Mesendoderm (in vitro differentiated cells): ENCODE measurements around the gene LDHAL6B.
A peak's percentile ranks its signal among the peaks of the same experiment; 100 is the strongest.

Source experiments
- DNase-seq: peaks from one replicate; pipeline ENCODE4 v3.0.0; 2013
- H2AK5ac ChIP-seq: 2 replicates; pipeline ENCODE4 v1.6.1; 2013; ENCODE audit warnings: low read length, inconsistent platforms
- H2BK120ac ChIP-seq: 2 replicates; pipeline ENCODE4 v1.6.1; 2013; ENCODE audit warnings: low read depth, mild to moderate bottlenecking, low read length, moderate library complexity, mixed read lengths
- H2BK15ac ChIP-seq: replicated peaks from 2 replicates; pipeline ENCODE4 v1.6.1; 2013; ENCODE audit warnings: low read depth, mild to moderate bottlenecking, moderate library complexity
- H2BK5ac ChIP-seq: 2 replicates; pipeline ENCODE4 v1.6.1; 2013; ENCODE audit warnings: low read length, inconsistent platforms
- H3K18ac ChIP-seq: 2 replicates; pipeline ENCODE4 v1.6.1; 2013; ENCODE audit warnings: mild to moderate bottlenecking, low read length, mixed read lengths
- H3K23ac ChIP-seq: one replicate; pipeline ENCODE4 v1.6.1; 2013; ENCODE audit warnings: low read length
- H3K27ac ChIP-seq: 2 replicates; pipeline ENCODE4 v1.5.1; 2013; ENCODE audit warnings: low read depth, mild to moderate bottlenecking, inconsistent platforms, low read length, moderate library complexity
- H3K27me3 ChIP-seq: 2 replicates; pipeline ENCODE4 v1.6.1; 2013; ENCODE audit warnings: low read length, control low read depth, mild to moderate bottlenecking, inconsistent platforms; ENCODE audit not compliant: insufficient read depth, poor library complexity
- H3K36me3 ChIP-seq: 2 replicates; pipeline ENCODE4 v1.6.1; 2013; ENCODE audit warnings: low read length, inconsistent platforms; ENCODE audit not compliant: control insufficient read depth, insufficient read depth
- H3K4ac ChIP-seq: one replicate; pipeline ENCODE4 v1.6.1; 2013; ENCODE audit warnings: low read depth, mild to moderate bottlenecking, low read length, moderate library complexity
- H3K4me1 ChIP-seq: 2 replicates; pipeline ENCODE4 v1.6.1; 2013; ENCODE audit warnings: low read depth, low read length, inconsistent platforms; ENCODE audit not compliant: control insufficient read depth
- H3K4me2 ChIP-seq: 2 replicates; pipeline ENCODE4 v1.6.1; 2013; ENCODE audit warnings: low read length
- H3K4me3 ChIP-seq: 2 replicates; pipeline ENCODE4 v1.5.1; 2013; ENCODE audit warnings: mild to moderate bottlenecking, low read length
- H3K56ac ChIP-seq: one replicate; pipeline ENCODE4 v1.6.1; 2013; ENCODE audit warnings: low read length
- H3K79me1 ChIP-seq: 2 replicates; pipeline ENCODE4 v1.6.1; 2013; ENCODE audit warnings: low read length, inconsistent platforms
- H3K79me2 ChIP-seq: 2 replicates; pipeline ENCODE4 v1.6.1; 2013; ENCODE audit warnings: mild to moderate bottlenecking, low read length; ENCODE audit not compliant: control insufficient read depth, insufficient read depth
- H3K9ac ChIP-seq: 2 replicates; pipeline ENCODE4 v1.6.1; 2013; ENCODE audit warnings: low read length, inconsistent platforms
- H4K5ac ChIP-seq: one replicate; pipeline ENCODE4 v1.6.1; 2013; ENCODE audit warnings: low read length
- H4K8ac ChIP-seq: one replicate; pipeline ENCODE4 v1.6.1; 2013; ENCODE audit warnings: low read depth, mild to moderate bottlenecking, control low read depth, low read length, moderate library complexity
- WGBS: extraction: QIAGEN DNeasy Blood & Tissue Kit; methylation state at CpG from one replicate; pipeline ENCODE4 v1.1.7; 2013; ENCODE audit warnings: low lambda C conversion rate, missing lambda C conversion rate; ENCODE audit not compliant: insufficient coverage; ENCODE audit errors: extremely low coverage; 5-methylcytosine and 5-hydroxymethylcytosine counted together

Gene LDHAL6B

GRCh38 chr15:59178151-59178695, 28.4 kb upstream of the LDHAL6B start:
- Histone ChIP-seq H2AK5ac (no peak overlapping the region), H2BK15ac (no peak overlapping the region), H3K79me1 (no peaks in the 10 kb centered on the region), H4K8ac (no peak overlapping the region), H2BK5ac (no peak overlapping the region), H3K23ac (no peak overlapping the region), H3K56ac (no peak overlapping the region), H4K5ac (no peak overlapping the region), H3K18ac (no peak overlapping the region), H3K4me3 (no peak overlapping the region), H2BK120ac (no peak overlapping the region), H3K4me1 (no peaks in the 10 kb centered on the region), H3K4me2 (no peak overlapping the region), H3K36me3 (no peaks in the 10 kb centered on the region), H3K4ac (no peak overlapping the region), H3K27ac (no peak overlapping the region), H3K79me2 (no peaks in the 10 kb centered on the region), H3K9ac (no peak overlapping the region), H3K27me3 (no peaks in the 10 kb centered on the region)
- no peak for DNase-seq
- WGBS = no CpG with 5 or more reads among the region's 16 CpGs

- Histone ChIP-seq H2AK5ac (no peak overlapping the region), H2BK120ac (no peak overlapping the region), H3K79me2 (no peaks in the 10 kb centered on the region), H3K56ac (no peak overlapping the region), H4K8ac (no peak overlapping the region), H3K4me1 (no peaks in the 10 kb centered on the region), H3K9ac (no peak overlapping the region), H3K27ac (no peak overlapping the region), H2BK15ac (no peak overlapping the region), H3K27me3 (no peaks in the 10 kb centered on the region), H4K5ac (no peak overlapping the region), H3K4ac (no peak overlapping the region), H3K4me3 (no peak overlapping the region), H3K4me2 (no peak overlapping the region), H2BK5ac (no peak overlapping the region), H3K23ac (no peak overlapping the region), H3K79me1 (no peaks in the 10 kb centered on the region), H3K36me3 (no peaks in the 10 kb centered on the region), H3K18ac (no peak overlapping the region)
- no CpG with 5 or more reads among the region's 5 CpGs for WGBS
- DNase-seq = no peak
Observed at GRCh38 chr15:59179717-59180116, 26.9 kb upstream of the LDHAL6B start.

GRCh38 chr15:59180945-59181600, 25.6 kb upstream of the LDHAL6B start:
- Histone ChIP-seq H3K79me1 (no peaks in the 10 kb centered on the region), H4K8ac (no peak overlapping the region), H3K4ac (no peak overlapping the region), H3K36me3 (no peaks in the 10 kb centered on the region), H3K79me2 (no peaks in the 10 kb centered on the region), H3K9ac (no peak overlapping the region), H3K27me3 (no peaks in the 10 kb centered on the region), H3K18ac (no peak overlapping the region), H4K5ac (no peak overlapping the region), H3K4me2 (no peak overlapping the region), H3K4me3 (no peak overlapping the region), H3K4me1 (no peaks in the 10 kb centered on the region), H2BK120ac (no peak overlapping the region), H2BK5ac (no peak overlapping the region), H2BK15ac (no peak overlapping the region), H3K56ac (no peak overlapping the region), H3K23ac (no peak overlapping the region), H3K27ac (no peak overlapping the region), H2AK5ac (no peak overlapping the region)
- no CpG with 5 or more reads among the region's 5 CpGs for WGBS
- peak; percentile 64 for DNase-seq

GRCh38 chr15:59185725-59186124, 20.9 kb upstream of the LDHAL6B start:
- H3K4me2 ChIP-seq = no peak overlapping the region
- H3K9ac ChIP-seq = no peak overlapping the region
- no peak overlapping the region for H4K5ac ChIP-seq
- no peak overlapping the region for H2BK15ac ChIP-seq
- H4K8ac ChIP-seq = no peak overlapping the region
- H3K4me3 ChIP-seq = no peak overlapping the region
- H2BK120ac ChIP-seq = no peak overlapping the region
- H3K79me2 ChIP-seq = no peaks in the 10 kb centered on the region
- H3K36me3 ChIP-seq = peaks cover 4% of the 10 kb centered on the region
- no peak overlapping the region for H3K23ac ChIP-seq
- no peaks in the 10 kb centered on the region for H3K79me1 ChIP-seq
- no peak overlapping the region for H3K56ac ChIP-seq
- H3K27me3 ChIP-seq = no peaks in the 10 kb centered on the region
- H3K4me1 ChIP-seq = no peaks in the 10 kb centered on the region
- H2AK5ac ChIP-seq = no peak overlapping the region
- whole genome bisulfite sequencing = no CpG with 5 or more reads among the region's 2 CpGs
- H3K4ac ChIP-seq = no peak overlapping the region
- no peak overlapping the region for H3K18ac ChIP-seq
- no peak overlapping the region for H3K27ac ChIP-seq
- no peak overlapping the region for H2BK5ac ChIP-seq
- peak; percentile 43 for DNase-seq

GRCh38 chr15:59186501-59186900, 20.1 kb upstream of the LDHAL6B start:
- no peaks in the 10 kb centered on the region for H3K27me3 ChIP-seq
- no peak overlapping the region for H3K27ac ChIP-seq
- H3K23ac ChIP-seq = no peak overlapping the region
- no peak overlapping the region for H4K5ac ChIP-seq
- no peak overlapping the region for H3K9ac ChIP-seq
- H2BK120ac ChIP-seq = no peak overlapping the region
- H3K36me3 ChIP-seq = peaks cover 4% of the 10 kb centered on the region
- no peak overlapping the region for H2BK15ac ChIP-seq
- H2BK5ac ChIP-seq = no peak overlapping the region
- H3K4me3 ChIP-seq = no peak overlapping the region
- WGBS = no CpG with 5 or more reads among the region's 4 CpGs
- H3K79me1 ChIP-seq = no peaks in the 10 kb centered on the region
- H3K4me2 ChIP-seq = no peak overlapping the region
- H3K56ac ChIP-seq = no peak overlapping the region
- no peak for DNase-seq
- H3K79me2 ChIP-seq = no peaks in the 10 kb centered on the region
- no peaks in the 10 kb centered on the region for H3K4me1 ChIP-seq
- no peak overlapping the region for H4K8ac ChIP-seq
- H3K4ac ChIP-seq = no peak overlapping the region
- no peak overlapping the region for H2AK5ac ChIP-seq
- no peak overlapping the region for H3K18ac ChIP-seq

GRCh38 chr15:59189241-59189640, 17.4 kb upstream of the LDHAL6B start:
- no peak overlapping the region for H3K27ac ChIP-seq
- H2BK5ac ChIP-seq = no peak overlapping the region
- H2BK15ac ChIP-seq = no peak overlapping the region
- no peak overlapping the region for H3K4ac ChIP-seq
- no peak overlapping the region for H3K4me2 ChIP-seq
- H3K4me3 ChIP-seq = no peak overlapping the region
- DNase-seq = no peak
- WGBS = no CpG with 5 or more reads among the region's 5 CpGs
- H3K79me1 ChIP-seq = no peaks in the 10 kb centered on the region
- H3K4me1 ChIP-seq = no peaks in the 10 kb centered on the region
- H2BK120ac ChIP-seq = no peak overlapping the region
- no peaks in the 10 kb centered on the region for H3K27me3 ChIP-seq
- H3K18ac ChIP-seq = no peak overlapping the region
- H3K79me2 ChIP-seq = no peaks in the 10 kb centered on the region
- no peak overlapping the region for H3K23ac ChIP-seq
- no peak overlapping the region for H3K9ac ChIP-seq
- H3K56ac ChIP-seq = no peak overlapping the region
- H2AK5ac ChIP-seq = no peak overlapping the region
- H3K36me3 ChIP-seq = peaks cover 4% of the 10 kb centered on the region
- no peak overlapping the region for H4K8ac ChIP-seq
- no peak overlapping the region for H4K5ac ChIP-seq
